Embryonic facial prominence (tissue), 1 donor: ENCODE results near the gene CLEC3B.
"Not testable (repeated sequence)": the region's sequence is repeated elsewhere in the genome, so short reads cannot be mapped to it uniquely, and the experiment has no call there.

Experiments used
- DNase-seq: peaks from one replicate; pipeline ENCODE4 v3.0.0-alpha.2; 2016; ENCODE audit errors: extremely low spot score

The CLEC3B gene, protein sequence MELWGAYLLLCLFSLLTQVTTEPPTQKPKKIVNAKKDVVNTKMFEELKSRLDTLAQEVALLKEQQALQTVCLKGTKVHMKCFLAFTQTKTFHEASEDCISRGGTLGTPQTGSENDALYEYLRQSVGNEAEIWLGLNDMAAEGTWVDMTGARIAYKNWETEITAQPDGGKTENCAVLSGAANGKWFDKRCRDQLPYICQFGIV

GRCh38 chr3:45026038-45026437, at the start of gene CLEC3B:
CLEC3B (plus strand) TSS chr3:45026303; CDS start chr3:45026363, 60 bp downstream.
- no peak for DNase-seq

DNA sequence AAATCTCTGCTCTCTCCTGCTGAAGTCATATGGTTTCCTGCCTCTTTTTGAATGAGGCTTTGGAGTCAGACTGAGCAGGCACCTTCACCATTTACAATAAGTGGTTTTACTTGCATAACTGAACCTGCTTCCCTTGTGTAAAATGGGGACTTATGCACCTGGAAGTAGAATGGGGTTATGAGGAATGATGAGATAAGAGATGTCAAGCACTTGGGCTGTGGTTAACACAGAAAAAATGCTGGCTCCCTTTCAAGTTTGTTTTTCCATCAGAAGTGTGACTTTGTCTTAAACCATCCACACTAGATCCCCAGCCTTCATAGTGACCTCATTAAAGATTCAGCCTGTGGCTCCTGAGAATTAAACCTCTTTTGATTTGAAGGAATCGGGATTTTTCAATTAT, 44.9 kb upstream of the CLEC3B start:
- no peak for DNase-seq

DNA sequence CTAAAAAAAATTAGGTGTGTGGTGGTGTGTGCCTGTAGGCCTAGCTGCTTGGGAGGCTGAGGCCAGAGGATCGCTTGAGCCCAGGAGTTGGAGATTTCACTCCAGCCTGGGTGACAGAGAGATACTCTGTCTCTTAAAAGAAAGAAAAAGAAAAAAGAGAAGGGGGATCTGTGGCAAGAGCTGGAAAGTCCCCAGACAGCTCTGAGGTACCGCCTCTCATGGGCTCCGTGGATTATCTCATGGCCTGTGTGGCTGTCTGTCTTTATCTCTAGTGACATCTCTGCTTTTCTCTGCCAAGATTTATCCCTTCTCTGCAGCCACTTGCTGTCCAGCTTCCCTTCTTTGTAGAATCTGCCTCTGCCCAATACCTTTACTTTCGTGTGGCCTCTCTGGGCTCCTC, 44.4 kb upstream of the CLEC3B start:
- no peak for DNase-seq

GRCh38 chr3:44982817-44983216, 43.3 kb upstream of the CLEC3B start:
- no peak for DNase-seq

- DNase-seq, result no peak
Observed at GRCh38 chr3:44983484-44983941, 42.6 kb upstream of the CLEC3B start.

- no peak for DNase-seq
Observed at GRCh38 chr3:44984335-44984734, 41.8 kb upstream of the CLEC3B start.

- not testable (repeated sequence) for DNase-seq
Observed at GRCh38 chr3:44986330-44986729, 39.8 kb upstream of the CLEC3B start.

- no peak for DNase-seq
Observed at GRCh38 chr3:44987332-44987731, 38.8 kb upstream of the CLEC3B start.

GRCh38 chr3:44988073-44988472, 38.0 kb upstream of the CLEC3B start:
- no peak for DNase-seq

- DNase-seq, result no peak
Observed at GRCh38 chr3:44989141-44989540, 37.0 kb upstream of the CLEC3B start.

GRCh38 chr3:44989636-44990373, 36.3 kb upstream of the CLEC3B start:
- DNase-seq, result no peak

GRCh38 chr3:44991326-44991725, 34.8 kb upstream of the CLEC3B start:
- DNase-seq, result no peak

DNA sequence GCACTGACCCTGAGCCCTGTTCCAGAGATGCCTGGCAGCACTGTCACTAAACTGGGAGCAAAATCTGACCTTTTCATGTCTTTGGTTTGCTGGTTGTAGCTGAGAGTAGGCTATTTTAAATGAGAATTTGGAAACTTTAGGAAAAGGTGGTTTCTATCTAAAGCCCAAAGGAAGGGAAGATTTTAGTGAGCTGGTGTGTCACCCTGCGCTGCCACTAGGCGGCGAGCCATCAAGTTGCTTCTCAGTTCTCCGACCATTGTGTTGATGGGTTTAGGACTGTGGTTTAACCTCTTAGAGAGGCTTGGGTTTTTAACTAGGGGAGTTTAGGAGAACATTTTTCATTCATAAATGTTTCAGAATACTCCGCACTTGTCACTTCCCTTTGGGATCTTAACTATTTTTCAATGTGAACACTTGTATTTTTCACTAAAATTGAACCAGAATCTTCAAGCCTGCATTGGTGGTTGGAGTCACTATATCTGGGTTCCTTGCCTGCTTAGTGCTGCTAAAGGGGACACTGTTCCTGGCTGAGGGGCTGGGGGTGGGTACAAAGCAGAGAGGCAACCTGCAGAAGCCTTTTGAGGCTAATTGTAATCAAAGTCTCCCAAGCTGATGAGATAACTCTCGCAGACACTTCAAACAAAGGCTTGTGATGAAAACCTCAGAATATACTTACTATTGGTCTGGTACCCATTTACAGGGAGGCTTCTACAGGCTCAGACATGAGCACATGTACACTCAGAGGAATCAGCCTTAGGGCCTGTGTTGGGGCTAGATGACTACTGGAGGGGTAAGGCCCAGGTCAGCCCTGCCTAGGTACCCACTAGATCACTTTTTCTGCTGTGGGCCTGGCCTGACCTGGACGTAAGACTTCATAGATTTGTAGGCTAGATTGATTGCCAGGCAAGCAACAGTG, 33.3 kb upstream of the CLEC3B start:
- no peak for DNase-seq

DNA sequence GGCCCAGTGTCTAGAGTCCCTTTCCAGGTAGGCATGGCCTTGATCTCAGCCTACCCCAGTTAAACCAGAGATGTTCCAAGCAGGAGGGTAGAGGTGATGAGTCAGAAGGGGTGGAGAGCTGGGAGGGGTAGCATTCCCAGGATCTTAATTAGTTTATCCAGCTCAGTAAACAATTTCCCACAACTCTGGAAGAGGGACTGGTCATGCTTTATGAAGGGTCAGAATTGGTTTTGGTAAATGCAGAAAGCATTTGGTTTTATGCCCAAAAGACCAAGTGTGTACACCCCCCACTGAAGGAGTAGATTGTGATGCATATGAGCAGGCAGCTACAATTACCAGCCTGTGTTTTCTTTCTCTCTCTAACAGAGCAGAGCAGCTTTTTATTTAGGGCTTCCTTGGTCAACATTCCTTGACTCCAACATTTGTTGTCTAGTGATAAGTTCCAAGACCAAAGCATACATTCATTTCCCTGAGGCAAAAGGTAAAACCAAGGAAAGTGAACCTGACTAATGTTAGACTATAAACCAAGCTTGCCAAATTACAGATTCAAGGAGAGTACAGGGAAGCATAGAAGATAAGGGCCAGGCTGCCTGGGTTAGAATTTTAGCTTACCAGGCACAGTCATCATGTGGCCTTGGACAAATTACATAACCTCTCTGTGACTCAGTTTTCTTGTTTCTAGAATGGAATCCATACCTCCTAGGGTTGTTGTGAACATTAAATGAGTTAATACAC, 32.5 kb upstream of the CLEC3B start:
- no peak for DNase-seq

DNA sequence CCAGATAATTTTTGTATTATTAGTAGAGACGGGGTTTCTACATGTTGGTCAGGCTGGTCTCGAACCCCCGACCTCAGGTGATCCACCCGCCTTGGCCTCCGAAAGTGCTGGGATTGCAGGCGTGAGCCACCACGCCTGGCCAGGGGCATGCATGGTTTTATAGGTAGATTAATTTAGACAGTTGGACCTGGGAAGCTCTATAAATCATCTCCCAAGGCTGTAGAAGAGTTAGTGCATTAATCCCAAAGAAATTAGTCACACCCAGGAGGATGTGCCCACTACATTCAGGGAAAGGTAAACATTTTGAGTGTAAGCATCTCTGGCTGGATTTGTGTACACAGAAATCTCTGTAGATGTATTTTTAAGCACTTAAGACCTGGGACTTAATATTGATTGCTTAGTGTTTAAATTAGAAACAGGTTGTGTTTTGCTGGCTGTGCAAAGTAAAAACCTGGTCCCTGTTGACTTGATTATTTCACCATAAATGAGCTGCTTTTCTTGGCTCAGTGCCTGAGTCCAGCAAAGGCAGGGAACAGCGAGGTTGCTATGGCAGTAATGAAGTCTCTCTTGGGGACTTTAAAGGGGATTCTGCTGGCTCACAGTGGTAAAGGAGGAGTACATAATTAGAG, 30.8 kb upstream of the CLEC3B start:
- no peak for DNase-seq

DNA sequence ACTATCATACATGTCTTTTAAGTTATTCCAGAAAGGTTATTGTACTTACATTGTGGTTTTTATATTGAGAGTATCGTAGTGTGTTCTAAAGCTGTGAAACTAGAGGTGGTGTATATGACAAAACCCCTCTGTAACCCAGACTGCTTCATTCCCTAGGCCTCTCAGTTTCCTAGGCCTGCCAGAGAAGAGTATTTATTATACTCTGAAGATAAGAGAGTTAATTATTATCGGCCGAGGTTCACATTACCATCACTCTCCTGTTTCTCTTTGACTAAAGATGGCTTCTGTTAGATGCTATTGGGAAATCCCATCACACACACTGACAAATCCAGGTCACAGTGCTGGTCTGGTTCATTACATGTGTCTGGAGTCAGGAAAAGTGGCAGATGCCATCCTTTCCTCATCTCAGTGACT, 29.5 kb upstream of the CLEC3B start:
- DNase-seq, result no peak

GRCh38 chr3:44999782-45000181, 26.3 kb upstream of the CLEC3B start:
- no peak for DNase-seq

- no peak for DNase-seq
Observed at GRCh38 chr3:45000823-45001222, 25.3 kb upstream of the CLEC3B start.

- no peak for DNase-seq
Observed at GRCh38 chr3:45001738-45002137, 24.4 kb upstream of the CLEC3B start.

GRCh38 chr3:45002139-45002660, 23.9 kb upstream of the CLEC3B start:
- no peak for DNase-seq

DNA sequence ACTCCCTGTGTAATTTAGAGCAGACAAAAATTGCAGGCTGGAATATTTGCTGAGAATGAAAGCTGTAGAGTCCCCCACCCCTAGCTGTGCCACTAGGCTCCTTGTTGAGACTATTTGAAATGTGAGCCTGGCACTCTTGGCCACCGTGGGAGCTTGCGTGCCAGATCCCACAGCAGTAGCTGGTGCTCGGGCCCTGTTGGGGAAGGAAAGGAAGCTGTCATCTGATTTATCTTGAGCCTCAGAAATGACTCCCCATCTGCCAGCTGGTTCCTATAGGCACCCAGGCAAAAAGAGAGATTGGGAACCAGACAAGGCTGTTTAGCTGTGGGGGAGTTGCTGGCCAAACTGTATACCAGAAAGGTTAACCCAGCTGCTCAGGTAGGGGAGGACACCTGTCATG, 23.4 kb upstream of the CLEC3B start:
- no peak for DNase-seq
